ENCODE results near the gene IL27RA.

- no peak for TF ChIP-seq POLR2AphosphoS5 (IDR thresholded peaks at IDR 0.05; ENCODE audit: low read depth, low read length)
- TF ChIP-seq TAF1 (IDR thresholded peaks at IDR 0.05; ENCODE audit: borderline replicate concordance, insufficient read depth, low read length), result no peak
- TF ChIP-seq SIN3A (IDR thresholded peaks at IDR 0.05; ENCODE audit: borderline replicate concordance, insufficient read depth, low read length), result no peak
- TF ChIP-seq REST (IDR thresholded peaks at IDR 0.05; ENCODE audit: insufficient read depth in 1 of 2, low read depth in 2 of 2, low read length in 2 of 2), result no peak
- TF ChIP-seq FOXP2 (optimal IDR thresholded peaks at IDR 0.05; ENCODE audit: borderline replicate concordance, extremely low read depth, extremely low read length, insufficient read depth), result no peak
These were observed 46.5 kb upstream of the IL27RA start for GRCh38 chr19:13984875-13985741.

All from PFSK-1 (cell line).